ENCODE results near the gene MYO5B.
"Not testable (repeated sequence)": the region's sequence is repeated elsewhere in the genome, so short reads cannot be mapped to it uniquely, and the experiment has no call there.

The MYO5B gene

DNA sequence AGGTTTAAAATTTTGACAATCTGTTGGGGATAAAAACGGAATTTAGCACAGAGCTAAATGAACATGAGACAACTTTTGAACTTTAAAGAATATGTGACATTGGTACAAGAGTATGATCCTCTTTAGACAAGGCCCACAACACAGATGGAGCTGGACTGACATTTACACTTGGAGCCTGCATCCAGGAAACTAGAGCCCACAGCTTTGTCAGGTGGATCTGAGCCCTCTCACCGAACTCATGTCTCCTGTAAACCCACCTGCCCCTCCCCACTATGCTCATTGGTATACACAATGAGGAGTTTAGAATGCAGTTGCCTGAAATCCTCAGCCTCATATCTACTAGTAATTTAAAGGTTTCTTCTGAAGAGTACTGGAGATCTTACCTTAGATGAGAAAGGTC, 359.5 kb downstream of the MYO5B start:
- no peak for DNase-seq (ENCODE audit: low spot score)

GRCh38 chr18:49834258-49834657, 360.7 kb downstream of the MYO5B start:
- DNase-seq (ENCODE audit: low spot score) = no peak

- DNase-seq (ENCODE audit: low spot score) = no peak
Observed at GRCh38 chr18:49833814-49834213, 361.1 kb downstream of the MYO5B start.

DNA sequence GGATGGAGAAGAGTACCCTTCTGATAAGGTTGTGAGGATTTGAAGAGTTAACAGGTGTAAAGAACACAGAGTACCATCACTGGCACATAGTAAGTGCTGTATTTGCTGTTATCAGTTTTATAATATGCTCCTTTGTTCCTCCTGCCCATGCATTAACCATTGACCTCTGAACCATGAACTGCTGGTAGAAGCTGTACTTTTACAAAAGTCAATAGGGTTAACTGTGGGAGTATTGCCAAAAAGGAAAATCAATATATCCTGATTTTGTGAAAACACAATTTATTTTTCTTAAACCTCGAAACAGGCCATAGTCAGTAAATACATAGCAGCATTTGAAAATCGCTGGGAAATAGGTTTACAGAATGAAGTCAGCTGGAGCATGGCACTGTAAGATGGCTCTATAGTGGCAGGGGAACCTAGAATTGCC, 362.7 kb downstream of the MYO5B start:
- no peak for DNase-seq (ENCODE audit: low spot score)

DNA sequence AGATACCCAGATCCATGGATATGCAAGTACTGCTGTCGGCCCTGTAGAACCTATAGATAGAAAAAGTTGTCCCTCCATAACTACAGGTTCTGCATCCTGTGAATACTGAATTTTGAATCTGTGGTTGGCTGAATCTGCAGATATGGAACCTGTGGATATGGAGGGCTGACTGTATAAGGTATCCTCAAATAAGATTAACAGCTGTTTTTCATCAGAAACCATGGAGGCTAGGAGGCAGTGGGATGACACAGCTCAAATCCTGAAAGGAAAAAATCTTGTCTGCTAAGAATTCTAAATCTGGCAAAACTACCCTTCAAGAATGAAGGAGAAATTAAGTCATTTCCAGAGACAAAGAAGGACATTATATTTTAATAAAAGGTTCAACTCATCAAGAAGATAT, 367.0 kb downstream of the MYO5B start:
- no peak for DNase-seq (ENCODE audit: low spot score)

DNA sequence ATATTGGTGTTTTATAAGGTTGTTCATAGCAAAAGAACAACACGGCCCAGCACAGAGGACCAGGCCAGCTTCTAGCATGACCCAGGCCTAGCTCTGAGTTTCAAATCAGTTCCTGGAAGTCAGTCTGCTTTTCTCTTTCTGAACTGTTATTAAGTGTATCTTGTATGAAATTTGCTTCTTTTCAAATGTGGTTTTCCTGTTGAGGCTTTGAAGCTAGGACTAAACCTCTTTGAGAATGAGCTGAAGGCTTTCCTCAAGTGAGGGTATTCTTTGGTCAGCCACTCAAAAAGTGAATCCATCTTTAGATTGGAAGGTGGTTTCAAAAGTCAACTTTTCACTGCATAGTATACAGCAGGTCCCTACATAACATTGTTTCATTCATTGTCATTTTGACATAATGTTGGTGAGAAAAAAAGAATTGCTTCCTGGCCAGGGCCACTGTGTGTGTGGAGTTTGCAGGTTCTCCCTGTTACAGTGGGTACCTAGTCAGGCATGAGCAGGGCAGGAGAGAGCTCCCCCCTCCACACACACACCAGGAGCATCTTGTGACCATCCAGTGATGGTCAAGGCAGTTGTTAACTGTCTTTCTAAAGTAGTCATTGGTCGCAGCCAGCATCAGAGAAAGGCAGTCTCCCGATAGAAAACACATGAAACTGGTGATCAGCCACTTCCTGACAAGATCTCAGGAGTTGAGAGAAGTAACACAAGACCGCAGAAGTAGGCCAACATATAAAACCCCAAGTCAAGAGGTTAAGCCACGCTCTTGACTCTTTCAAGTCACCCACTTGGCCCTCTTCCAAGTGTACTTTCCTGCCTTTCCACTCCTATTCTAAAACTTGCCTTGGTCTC, 374.9 kb downstream of the MYO5B start:
- no peak for DNase-seq (ENCODE audit: low spot score)

DNA sequence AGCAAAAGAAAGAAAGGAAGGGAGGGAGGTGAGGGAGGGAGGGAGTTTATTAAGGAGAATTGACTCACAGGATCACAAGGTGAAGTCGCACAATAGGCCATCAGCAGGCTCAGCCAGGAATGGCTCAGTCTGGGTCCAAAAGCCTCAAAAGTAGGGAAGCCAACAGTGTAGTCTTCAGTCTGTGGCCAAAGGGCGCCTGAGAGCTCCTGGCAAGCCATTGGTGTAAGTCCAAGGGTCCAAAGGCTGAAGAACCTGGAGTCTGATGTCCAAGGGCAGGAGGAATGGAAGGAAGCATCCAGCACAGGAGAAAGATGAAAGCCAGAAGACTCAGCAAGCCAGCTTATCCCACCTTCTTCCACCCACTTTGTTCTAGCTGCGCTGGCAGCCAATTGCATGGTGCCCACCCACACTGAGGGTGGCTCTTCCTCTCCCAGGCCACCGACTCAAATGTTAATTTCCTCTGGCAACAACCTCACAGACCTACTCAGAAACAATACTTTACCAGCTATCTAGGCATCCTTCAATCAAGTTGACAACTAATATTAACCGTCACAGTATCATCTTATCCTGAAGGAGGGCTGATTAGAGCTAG, 375.8 kb downstream of the MYO5B start:
- DNase-seq (ENCODE audit: low spot score) = no peak

DNA sequence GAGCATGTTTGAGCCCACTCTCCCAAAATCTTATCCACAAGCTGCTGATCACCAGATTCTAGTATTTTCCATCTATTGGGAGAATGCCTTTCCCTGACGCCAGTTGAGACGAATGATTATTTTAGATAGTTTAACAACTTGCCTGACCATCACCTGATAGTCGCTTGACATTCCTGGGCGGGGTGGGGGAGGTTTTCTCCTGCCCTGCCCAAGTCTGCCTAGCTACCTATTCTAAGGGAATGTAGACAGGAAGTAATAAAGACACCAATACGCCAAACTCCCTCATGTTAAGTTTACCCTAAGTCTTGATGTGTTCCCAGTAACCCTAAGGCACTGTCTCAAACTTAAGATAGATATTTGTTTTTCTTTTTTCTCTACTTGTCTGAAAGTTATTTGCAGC, 377.0 kb downstream of the MYO5B start:
- DNase-seq (ENCODE audit: low spot score) = no peak

DNA sequence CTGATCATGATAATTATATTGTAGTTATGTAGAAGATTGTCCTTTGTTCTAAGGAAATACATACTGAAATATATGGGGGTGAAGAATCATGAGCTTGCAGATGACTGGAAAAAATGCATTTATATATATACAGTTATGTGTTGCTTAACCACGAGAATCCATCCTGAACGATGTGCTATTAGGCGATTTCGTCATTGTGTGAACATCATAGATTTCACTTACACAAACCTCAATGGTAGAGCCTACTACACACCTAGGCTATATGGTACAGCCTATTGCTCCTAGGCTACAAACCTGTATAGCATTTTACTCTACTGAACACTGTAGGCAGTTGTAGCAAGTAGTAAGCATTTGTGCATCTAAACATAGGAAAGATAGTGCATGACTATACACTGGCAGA, 379.0 kb downstream of the MYO5B start:
- no peak for DNase-seq (ENCODE audit: low spot score)

DNA sequence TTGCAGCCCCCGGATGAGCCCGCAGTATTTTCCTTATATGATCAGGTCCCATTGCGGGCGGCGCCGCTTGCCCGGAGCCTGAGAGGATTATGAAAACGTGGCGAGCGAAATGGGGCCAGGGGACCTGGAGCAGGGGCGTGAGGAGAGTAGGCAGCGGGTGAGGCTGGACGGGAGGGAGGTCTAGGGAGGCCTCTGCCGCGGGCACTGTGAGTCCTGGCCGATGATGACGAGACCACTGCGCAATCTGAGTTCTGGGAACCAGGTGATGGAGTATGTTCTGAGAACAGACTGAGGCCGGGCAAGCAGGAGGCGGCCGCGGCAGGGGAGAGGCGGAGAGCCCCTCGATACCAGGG, 380.8 kb downstream of the MYO5B start:
- no peak for DNase-seq (ENCODE audit: low spot score)

GRCh38 chr18:49813319-49814146, 381.4 kb downstream of the MYO5B start, which contains the start of gene ACAA2:
TSS of gene ACAA2 (minus strand) at chr18:49813533. CDS start at chr18:49813484, 49 bp downstream.
- peak; percentile 86 for DNase-seq (ENCODE audit: low spot score)

DNA sequence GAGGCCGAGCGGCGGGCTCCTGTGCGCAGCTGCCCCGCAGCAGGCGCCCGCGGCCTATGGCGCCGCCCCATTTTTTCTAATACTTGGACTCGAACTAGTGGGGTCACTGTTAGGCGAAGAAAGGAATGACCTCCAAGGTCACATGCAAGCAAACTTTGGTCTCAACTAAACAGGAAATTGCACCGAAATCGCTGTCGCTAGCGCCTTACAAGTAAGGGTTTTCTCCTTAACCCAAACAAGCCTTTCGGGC, 382.0 kb downstream of the MYO5B start:
- peak; percentile 54 for DNase-seq (ENCODE audit: low spot score)

DNA sequence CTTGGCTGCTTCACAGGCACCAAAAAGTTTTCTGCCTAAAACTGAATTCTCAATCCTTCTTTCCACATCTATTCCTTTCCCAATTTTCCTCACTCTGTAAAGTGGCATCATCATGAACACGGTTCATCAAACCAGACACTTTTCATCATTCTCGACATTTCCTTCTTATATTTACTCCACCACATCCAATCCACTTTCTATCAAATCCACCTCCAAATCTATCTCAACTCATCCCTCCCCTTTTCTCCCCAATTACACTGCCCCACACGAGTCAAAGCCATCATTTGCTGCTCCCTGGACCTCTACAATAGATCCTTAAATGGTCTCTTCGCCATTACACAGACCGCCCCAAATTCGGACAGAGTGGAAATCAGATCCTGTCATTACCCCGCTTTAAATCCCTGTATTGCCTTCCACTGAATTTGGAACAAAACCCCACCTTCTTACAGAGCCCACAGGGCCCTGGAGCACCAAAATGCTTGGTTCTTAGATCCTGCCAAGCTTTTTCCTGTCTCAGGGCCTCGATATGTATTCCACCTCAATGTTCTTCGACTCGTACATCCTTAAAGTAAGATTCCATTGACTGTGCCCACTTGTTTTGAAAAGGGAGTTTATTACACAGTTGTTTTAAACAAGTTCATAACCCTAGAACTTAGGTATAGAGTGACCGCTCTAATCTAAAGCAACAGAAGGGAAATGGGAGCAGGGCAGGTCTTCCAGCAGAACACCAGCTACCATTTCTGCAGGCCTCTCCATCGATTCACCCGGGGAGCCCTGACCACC, 382.5 kb downstream of the MYO5B start:
- DNase-seq (ENCODE audit: low spot score) = peak; percentile 15

- no peak for DNase-seq (ENCODE audit: low spot score)
Observed at GRCh38 chr18:49811151-49811938, 383.6 kb downstream of the MYO5B start.

DNA sequence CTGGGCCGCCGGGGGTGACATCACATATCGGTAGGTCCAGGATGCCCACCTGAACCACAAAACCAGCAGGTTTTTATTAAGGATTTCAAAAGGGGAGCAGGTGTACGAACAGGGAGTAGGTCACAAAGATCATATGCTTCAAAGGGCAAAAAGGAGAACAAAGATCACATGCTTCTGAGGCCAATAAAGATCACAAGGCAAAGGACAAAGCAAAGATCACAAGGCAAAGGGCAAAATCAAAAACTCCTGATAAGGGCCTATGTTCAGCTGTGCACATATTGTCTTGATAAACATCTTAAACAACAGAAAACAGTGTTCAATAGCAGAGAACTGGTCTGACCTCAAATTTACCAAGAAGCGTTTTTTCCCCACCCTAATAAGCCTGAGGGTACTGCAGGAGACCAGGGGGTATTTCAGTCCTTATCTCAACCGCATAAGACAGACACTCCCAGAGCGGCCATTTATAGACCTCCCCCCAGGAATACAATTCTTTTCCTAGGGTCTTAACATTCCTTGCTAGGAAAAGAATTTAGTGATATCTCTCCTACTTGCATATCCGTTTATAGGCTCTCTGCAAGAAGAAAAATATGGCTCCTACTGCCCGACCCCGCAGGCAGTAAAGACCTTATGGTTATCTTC, 386.3 kb downstream of the MYO5B start:
- DNase-seq (ENCODE audit: low spot score) = not testable (repeated sequence)

- no peak for DNase-seq (ENCODE audit: low spot score)
Observed at GRCh38 chr18:49804096-49804495, 390.9 kb downstream of the MYO5B start.

DNA sequence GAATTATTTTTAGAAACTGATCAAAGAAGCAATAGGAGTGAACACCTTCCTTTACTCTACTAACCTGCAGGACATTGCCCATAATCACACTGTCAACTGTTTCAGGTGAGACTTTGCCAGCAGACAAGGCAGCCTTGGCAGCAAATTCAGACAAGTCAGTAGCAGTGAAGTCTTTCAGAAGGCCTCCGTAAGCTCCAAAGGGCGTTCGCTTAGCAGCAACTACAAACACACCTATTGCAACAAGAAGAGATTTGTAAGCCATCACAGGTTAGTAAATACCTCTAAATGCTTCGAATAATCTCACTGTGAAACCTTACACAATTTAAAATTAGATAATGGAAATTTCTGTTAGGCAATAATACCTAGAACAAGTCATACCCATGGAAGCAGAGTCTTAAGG, 392.3 kb downstream of the MYO5B start:
- no peak for DNase-seq (ENCODE audit: low spot score)

GRCh38 chr18:49800491-49800890, 394.5 kb downstream of the MYO5B start:
- not testable (repeated sequence) for DNase-seq (ENCODE audit: low spot score)

DNA sequence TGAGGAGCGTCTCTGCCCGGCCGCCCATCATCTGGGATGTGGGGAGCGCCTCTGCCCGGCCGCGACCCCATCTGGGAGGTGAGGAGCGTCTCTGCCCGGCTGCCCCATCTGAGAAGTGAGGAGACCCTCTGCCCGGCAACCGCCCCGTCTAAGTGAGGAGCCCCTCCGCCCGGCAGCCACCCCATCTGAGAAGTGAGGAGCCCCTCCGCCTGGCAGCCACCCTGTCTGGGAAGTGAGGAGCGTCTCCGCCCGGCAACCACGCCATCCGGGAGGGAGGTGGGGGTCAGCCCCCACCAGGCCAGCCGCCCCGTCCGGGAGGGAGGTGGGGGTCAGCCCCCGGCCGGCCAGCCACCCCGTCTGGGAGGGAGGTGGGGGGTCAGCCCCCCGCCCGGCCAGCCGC, 395.1 kb downstream of the MYO5B start:
- not testable (repeated sequence) for DNase-seq (ENCODE audit: low spot score)

- DNase-seq (ENCODE audit: low spot score) = no peak
Observed at GRCh38 chr18:49798001-49798400, 396.9 kb downstream of the MYO5B start.
